OCI-LY1 (cell line): Measurements from ENCODE around the gene AARSD1.

ENCODE experiments used
- EZH2 ChIP-seq: fragments of 200-600 bp; sonication (generic), shearing (Covaris generic); IDR thresholded peaks from 2 replicates; pipeline ENCODE4 v1.8.0; 2017; ENCODE audit warnings: borderline replicate concordance, mixed run types, mild to moderate bottlenecking, antibody characterized with exemption, low read length, moderate library complexity, mixed read lengths
- TF ChIP-seq, protein P1 (sequence below): fragments of 200-600 bp; sonication (generic), shearing (Covaris generic); IDR thresholded peaks from 2 replicates; pipeline ENCODE4 v1.5.1; 2017; ENCODE audit warnings: mild to moderate bottlenecking, antibody characterized with exemption, low read length, moderate library complexity, mixed read lengths

- TF ChIP-seq, protein P1, sequence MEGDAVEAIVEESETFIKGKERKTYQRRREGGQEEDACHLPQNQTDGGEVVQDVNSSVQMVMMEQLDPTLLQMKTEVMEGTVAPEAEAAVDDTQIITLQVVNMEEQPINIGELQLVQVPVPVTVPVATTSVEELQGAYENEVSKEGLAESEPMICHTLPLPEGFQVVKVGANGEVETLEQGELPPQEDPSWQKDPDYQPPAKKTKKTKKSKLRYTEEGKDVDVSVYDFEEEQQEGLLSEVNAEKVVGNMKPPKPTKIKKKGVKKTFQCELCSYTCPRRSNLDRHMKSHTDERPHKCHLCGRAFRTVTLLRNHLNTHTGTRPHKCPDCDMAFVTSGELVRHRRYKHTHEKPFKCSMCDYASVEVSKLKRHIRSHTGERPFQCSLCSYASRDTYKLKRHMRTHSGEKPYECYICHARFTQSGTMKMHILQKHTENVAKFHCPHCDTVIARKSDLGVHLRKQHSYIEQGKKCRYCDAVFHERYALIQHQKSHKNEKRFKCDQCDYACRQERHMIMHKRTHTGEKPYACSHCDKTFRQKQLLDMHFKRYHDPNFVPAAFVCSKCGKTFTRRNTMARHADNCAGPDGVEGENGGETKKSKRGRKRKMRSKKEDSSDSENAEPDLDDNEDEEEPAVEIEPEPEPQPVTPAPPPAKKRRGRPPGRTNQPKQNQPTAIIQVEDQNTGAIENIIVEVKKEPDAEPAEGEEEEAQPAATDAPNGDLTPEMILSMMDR: no peak
- no peak for TF ChIP-seq EZH2
These were observed 18.0 kb upstream of the AARSD1 start for GRCh38 chr17:42982266-42982665.
